GM10248 (cell line): ENCODE results near the gene RNASEH2A.

Experiments used
- CTCF ChIA-PET: fragments of 300-600 bp; sonication (Branson Sonifier 250); formaldehyde crosslinking; extraction: SDS; loops from one replicate; lab custom pipeline; 2021; ENCODE audit warnings: antibody characterized with exemption; lab: Yijun Ruan, JAX
- POLR2A ChIA-PET: fragments of 350-650 bp; sonication (Branson Sonifier 250); formaldehyde crosslinking; extraction: SDS; loops from one replicate; lab custom pipeline; 2020; ENCODE audit warnings: antibody characterized with exemption; lab: Yijun Ruan, JAX
- DNase-seq: peaks from one replicate; pipeline ENCODE4 v3.0.0; 2012; ENCODE audit errors: extremely low spot score
- CTCF ChIP-seq: IDR thresholded peaks from 2 replicates; pipeline ENCODE4 v1.5.1; 2012; ENCODE audit warnings: mild to moderate bottlenecking, low read depth; ENCODE audit errors: extremely low read depth, missing control alignments, control extremely low read depth

RNASEH2A gene

GRCh38 chr19:12792051-12792852 lies 14.1 kb upstream of the RNASEH2A start:
- CTCF ChIA-PET, result interaction anchor here (1.2 to 17.0 kb wide), 8 partner anchors 10 to 58 kb away, joined by 3 to 550 read pairs (median 4); partner anchors contain the start of genes HOOK2, RNASEH2A and THSD8

DNA sequence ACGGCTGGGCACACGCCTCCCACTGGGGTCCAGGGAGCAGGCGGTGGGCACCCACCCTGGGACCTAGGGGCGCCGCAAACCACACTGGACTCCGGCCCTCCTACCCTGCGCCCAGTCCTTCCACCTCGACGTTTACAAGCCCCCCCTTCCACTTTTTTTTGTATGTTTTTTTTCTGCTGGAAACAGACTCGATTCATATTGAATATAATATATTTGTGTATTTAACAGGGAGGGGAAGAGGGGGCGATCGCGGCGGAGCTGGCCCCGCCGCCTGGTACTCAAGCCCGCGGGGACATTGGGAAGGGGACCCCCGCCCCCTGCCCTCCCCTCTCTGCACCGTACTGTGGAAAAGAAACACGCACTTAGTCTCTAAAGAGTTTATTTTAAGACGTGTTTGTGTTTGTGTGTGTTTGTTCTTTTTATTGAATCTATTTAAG lies 13.5 kb upstream of the RNASEH2A start:
- ChIA-PET CTCF (interaction anchor here (1.0 to 17.0 kb wide), 6 partner anchors 9 to 79 kb away, joined by 3 to 550 read pairs (median 4); partner anchors contain the start of genes HOOK2 and THSD8), POLR2A (interaction anchor here (1.0 to 3.6 kb wide), 13 partner anchors 9 to 145 kb away, joined by 3 to 110 read pairs (median 9); partner anchors contain the start of genes CALR, GCDH, GET3 and PRDX2)
- TF ChIP-seq CTCF, result no peak
- no peak for DNase-seq

More at GRCh38 chr19:12792051-12792852, 14.1 kb upstream of the RNASEH2A start:
- TF ChIP-seq CTCF, result no peak
- no peak for DNase-seq
- POLR2A ChIA-PET, result interaction anchor here (0.7 to 3.6 kb wide), 26 partner anchors 9 to 146 kb away, joined by 3 to 110 read pairs (median 4); partner anchors contain the start of genes CALR, GCDH, GET3 and MAN2B1

DNA sequence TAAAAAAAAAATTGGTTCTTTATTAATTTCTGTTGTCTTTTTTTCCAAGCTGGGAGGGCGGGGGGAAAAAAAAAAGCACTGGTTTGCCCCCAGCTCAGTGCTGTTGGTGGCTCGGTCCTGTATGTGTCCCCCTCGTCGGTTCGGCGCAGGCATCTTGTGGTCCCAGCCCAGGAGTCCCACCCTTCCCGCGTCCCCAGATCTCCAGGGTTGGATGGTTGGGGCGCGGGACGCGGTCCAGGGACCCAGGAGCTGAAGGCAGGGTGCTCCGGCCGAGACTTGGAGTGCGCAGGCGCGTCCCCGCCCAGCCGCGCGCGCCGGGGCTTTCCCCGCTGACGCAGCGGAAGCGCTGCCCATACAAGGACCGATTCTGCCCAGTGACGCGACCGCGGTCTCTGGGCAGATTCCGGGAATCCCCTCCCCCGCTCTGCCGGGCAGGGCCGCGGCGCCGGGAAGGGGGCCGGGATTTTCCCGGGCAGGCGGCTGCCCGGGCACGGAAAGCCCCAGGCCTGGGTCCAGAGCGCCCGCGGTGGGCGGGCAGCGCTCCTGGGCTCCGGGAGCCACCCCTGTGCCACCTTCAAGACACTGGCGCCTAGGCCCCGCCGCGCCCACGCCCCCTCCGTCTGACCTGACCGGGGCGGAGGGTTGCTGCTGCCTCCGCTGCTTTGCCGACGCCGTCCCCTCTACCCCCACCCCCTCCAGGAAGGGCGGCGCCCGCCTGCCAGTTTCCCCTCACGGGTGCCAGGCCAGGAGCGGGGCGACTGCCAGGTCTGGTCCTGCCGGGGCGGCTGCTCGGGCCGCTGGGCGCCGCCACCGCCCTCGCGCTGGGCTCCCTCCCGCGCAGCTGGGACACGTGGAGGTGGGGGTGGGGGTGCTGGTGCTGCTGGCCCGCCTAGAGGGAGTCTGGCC lies 12.8 kb upstream of the RNASEH2A start:
- POLR2A ChIA-PET, result interaction anchor here (0.6 to 3.6 kb wide), 9 partner anchors 11 to 145 kb away, joined by 3 to 110 read pairs (median 6); partner anchors contain the start of genes CALR, GCDH and RNASEH2A
- peak; percentile 93 for DNase-seq
- CTCF ChIA-PET, result interaction anchor here (1.0 to 17.0 kb wide), 5 partner anchors 16 to 172 kb away, joined by 3 to 550 read pairs (median 4); partner anchors contain the start of gene HOOK2
- TF ChIP-seq CTCF, result no peak

- DNase-seq, result no peak
- ChIA-PET POLR2A (interaction anchor here (0.6 to 2.0 kb wide), 5 partner anchors 12 to 471 kb away, joined by 3 to 5 read pairs (median 5); no protein-coding TSS in a partner anchor), CTCF (interaction anchor here (1.3 to 17.0 kb wide), 5 partner anchors 17 to 171 kb away, joined by 4 to 550 read pairs (median 40); partner anchors contain the start of genes GET3 and HOOK2)
- TF ChIP-seq CTCF, result no peak
These were observed 12.0 kb upstream of the RNASEH2A start for GRCh38 chr19:12794196-12794941.

GRCh38 chr19:12794971-12795381 lies 11.4 kb upstream of the RNASEH2A start:
- ChIA-PET CTCF (interaction anchor here (1.0 to 17.0 kb wide), 13 partner anchors 18 to 704 kb away, joined by 3 to 550 read pairs (median 6); partner anchors contain the start of genes GET3, HOOK2 and TNPO2), POLR2A (interaction anchor here (0.7 to 2.0 kb wide), 4 partner anchors 12 to 472 kb away, joined by 4 to 5 read pairs (median 5); no protein-coding TSS in a partner anchor)
- DNase-seq, result no peak
- TF ChIP-seq CTCF, result no peak
